HG03064 (cell line): ENCODE results near the gene IQCN.

Source experiments
- ATAC-seq: cut with Tn5 transposase; IDR thresholded peaks from one replicate; pipeline ENCODE4 v1.9.1; 2021; ENCODE audit warnings: low read depth; ENCODE audit not compliant: unreplicated experiment

Gene IQCN, protein sequence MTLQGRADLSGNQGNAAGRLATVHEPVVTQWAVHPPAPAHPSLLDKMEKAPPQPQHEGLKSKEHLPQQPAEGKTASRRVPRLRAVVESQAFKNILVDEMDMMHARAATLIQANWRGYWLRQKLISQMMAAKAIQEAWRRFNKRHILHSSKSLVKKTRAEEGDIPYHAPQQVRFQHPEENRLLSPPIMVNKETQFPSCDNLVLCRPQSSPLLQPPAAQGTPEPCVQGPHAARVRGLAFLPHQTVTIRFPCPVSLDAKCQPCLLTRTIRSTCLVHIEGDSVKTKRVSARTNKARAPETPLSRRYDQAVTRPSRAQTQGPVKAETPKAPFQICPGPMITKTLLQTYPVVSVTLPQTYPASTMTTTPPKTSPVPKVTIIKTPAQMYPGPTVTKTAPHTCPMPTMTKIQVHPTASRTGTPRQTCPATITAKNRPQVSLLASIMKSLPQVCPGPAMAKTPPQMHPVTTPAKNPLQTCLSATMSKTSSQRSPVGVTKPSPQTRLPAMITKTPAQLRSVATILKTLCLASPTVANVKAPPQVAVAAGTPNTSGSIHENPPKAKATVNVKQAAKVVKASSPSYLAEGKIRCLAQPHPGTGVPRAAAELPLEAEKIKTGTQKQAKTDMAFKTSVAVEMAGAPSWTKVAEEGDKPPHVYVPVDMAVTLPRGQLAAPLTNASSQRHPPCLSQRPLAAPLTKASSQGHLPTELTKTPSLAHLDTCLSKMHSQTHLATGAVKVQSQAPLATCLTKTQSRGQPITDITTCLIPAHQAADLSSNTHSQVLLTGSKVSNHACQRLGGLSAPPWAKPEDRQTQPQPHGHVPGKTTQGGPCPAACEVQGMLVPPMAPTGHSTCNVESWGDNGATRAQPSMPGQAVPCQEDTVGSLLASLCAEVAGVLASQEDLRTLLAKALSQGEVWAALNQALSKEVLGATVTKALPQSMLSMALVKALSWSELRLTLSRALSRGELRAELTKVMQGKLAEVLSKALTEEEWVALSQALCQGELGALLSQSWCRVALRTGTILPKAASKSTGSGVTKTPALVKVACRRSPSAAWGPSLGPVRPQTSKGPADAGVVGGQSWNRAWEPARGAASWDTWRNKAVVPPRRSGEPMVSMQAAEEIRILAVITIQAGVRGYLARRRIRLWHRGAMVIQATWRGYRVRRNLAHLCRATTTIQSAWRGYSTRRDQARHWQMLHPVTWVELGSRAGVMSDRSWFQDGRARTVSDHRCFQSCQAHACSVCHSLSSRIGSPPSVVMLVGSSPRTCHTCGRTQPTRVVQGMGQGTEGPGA (N-terminal part only)

DNA sequence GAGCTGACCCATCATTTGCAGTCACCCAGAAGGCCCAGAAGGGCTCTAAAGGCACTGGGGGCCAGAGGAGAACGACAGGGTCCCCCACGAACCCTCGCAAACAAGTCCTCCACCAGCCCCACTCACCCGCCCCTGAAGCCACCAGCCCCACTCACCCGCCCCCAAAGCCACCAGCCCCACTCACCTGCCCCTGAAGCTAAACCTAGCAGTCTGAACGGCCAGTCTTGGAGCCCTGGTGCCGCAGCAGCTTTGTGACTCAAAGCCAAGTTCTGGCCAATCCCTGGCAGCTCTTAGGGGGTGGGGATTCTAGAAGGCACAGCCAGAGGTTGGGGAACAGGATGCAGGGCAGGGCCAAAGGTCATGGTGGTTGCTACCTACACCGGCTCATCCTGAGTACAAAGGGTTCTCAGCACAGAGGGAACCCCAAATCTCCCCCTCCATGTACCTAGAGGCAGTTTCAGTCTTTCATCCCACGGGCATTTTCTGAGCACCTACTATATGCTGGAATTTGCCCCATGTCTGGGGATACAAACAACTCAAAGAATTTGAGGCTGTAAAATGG lies at the start of gene IQCN:
Gene IQCN, minus strand, starts transcription at position 234 of the 562 bp plus-strand sequence. CDS start 4,974 bp downstream, outside the sequence.
- ATAC-seq: no peak

DNA sequence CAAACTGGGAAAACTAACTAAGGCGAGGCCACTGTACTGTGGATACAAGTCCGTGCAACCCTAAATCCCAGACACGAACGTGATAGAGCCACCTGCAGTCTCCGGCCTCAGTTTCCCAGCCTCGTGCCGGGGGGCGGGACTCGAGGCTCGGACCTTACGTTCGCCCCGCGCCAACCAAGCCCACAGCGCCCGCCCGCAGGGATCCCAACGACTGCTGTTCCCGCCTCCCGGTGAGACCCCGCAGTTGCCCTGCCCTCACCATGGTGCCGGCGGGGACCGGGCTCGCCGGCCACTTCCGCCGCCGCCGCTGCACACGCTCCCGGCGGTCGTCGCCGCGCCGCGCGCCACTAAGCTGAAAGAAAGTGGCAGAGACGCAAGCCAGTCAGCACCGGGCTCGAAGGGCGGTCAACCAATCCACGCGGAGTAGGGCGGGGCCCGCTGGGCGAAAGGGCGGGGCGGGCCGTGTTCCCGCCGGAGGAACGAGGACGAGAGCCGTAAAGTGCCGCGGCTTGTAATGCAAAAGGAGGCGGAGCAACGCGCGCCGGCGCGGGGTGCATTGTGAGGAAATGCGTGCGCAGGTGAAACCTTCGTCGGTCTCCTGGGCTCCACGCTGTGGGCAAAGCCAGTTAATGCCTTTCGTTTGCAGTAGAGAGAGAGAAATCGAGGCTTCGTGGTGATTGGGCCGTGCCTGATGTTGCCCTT lies 48.7 kb upstream of the IQCN start, which contains the start of gene LSM4:
Gene LSM4, minus strand, starts transcription at position 318 of the 702 bp plus-strand sequence. Its CDS starts 56 bp downstream, at position 262.
- peak; percentile 60 for ATAC-seq

DNA sequence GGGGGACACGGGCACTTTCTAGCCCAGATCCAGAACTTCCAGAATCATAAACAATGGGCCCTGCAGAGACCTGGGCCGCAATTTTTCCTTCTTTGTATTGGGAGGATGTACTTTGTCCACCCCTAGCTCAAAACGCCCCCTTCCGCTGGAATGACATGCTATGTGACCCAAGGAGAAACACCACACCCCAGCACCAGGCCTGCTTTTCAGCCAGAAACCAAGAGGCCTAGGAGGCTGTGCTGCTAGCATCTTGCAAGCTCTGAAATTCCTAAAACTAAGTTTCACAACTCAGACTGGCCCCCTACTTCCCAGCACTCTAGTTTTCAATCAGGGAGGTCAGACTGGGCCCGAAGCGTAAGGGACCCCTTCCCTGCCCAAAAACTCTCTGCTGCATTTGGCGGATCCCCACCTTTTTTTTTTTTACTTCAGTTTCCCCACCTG lies 48.1 kb upstream of the IQCN start:
- ATAC-seq: no peak

DNA sequence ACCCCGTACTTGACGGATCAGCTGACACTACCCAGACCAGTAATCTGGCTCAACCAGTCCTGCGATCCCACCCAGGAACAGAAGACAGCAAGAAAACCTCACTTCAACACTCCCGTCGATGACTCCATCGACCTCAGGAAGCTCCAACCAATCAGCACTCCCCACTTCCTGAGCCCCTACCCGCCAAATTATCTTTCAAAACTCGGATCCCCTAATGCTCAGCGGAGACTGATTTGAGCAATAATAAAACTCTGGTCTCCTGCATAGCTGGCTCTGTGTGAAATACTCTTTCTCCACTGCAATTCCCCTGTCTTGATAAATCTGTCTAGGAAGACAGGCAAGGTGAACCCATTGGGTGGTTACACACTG lies 47.5 kb upstream of the IQCN start:
- no peak for ATAC-seq

DNA sequence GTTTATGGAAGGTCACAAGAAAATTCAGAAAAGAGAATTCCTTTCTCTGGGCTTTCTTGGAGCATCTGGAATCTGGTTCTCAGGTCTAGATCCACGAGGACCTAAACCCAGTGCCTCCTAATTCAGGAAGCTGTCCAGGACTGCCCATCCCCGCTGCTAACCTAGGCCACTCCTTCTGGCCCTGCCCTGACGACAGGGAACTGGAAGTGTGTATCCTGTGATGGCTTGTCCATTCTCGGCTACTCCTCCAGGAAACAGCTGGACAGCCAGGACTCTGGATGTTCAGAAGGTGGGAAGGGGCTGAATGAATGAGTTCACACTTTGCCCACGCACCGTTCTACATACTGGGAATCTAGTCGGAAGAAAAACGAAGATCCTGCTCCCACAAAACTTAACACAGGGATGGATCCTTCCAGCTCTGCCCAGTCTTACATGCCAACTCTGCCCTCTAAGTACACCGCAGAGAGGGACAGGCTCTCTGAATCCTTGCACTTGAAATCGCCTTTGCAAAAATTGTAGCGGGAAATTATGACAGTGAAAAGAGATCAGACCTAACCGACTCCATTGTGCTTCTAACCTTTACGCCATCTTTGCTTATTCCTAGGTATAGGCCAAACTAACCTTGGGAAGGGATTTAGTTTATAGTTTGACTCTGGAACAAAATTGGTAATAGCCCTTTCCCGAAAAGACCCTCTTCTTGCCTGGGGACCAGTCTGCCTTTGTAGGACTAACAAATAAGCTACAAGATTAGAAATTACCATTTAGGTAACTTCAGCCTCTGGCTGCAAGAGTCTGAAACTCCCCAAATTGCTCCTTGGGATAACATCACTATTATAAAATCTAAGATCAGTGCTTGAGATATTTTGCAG lies 46.8 kb upstream of the IQCN start:
- no peak for ATAC-seq

DNA sequence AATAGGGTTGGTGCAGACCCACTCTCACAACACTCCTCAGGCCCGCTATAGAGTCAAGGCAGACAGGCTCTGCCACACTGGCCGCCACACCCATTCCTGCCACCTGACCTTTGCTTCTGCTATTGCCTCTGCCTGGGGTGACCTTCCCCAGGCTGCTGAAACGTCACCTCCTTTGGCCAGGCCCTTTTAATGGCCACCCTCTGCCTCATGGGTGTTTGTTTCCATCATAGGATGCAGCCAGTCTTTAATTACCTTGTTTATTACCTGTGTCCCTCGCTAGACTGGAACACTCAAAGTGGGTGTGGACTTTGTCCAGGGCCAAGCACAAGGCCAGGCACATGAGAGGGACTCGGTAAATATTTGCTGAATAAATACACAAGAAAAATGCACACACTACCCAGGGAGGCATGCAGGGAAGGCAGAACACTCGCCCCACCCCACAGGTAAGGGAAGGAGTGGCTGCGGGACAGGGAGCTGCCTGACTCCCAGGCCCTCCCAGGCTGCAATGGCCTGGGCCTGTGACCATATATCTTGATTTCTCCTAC lies 45.4 kb upstream of the IQCN start:
- ATAC-seq: no peak

DNA sequence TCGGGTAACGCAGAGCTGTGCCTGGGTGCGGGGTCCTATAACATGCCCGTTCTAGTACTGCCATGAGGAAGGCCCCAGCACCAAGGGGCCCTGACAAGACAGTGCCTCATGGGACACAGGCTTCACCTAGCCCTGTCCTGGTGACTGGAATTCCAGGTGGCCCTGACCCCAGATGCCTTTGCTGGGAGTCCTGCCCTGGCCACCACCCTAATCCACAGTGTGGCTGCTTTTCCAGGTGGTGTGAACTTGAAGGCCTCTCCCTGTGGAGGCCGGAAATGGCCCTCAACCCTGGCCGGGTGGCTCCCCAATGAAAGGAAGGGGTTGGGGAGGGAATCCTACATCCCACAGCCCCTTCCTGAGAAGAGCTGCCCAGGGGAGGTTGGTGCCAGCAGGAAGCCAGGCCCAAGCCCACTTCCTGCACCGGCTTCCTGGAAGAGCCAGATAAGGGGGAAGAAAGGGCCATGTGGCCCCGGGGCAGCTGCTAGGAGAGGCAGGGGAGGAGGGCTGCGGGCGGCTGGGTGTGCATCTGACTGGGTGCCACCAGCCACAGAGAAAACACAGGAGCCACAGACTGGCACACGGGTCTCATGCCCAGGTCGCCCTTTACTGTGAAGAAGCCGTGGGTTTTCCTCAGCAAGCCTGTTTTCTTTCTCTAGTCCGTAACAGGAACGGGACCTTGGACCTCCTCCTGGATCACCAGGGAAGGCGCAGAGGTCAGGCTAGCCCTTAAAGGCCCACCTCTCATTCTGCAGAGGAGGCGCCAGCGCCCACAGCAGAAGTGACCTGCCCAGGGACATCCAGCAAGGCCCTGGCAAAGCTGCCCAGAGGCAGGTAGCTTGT lies 43.9 kb upstream of the IQCN start:
- ATAC-seq: no peak

DNA sequence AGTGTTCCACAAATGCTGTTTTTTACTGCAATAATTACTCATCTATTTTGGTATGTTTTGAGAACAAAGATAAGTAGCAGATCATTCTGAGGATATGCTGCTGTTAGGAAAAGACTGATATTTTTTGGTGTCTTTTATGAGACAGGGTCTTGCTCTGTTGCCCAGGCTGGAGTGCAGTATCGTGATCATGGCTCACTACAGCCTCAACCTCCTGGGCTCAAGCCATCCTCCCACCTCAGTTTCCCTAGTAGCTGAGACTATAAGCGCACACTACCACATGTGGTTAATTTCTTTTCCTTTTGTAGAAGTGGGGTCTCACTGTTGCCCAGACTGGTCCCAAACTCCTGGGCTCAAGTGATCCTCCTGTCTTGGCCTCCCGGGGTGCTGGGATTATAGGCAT lies 39.1 kb upstream of the IQCN start:
- ATAC-seq: no peak

DNA sequence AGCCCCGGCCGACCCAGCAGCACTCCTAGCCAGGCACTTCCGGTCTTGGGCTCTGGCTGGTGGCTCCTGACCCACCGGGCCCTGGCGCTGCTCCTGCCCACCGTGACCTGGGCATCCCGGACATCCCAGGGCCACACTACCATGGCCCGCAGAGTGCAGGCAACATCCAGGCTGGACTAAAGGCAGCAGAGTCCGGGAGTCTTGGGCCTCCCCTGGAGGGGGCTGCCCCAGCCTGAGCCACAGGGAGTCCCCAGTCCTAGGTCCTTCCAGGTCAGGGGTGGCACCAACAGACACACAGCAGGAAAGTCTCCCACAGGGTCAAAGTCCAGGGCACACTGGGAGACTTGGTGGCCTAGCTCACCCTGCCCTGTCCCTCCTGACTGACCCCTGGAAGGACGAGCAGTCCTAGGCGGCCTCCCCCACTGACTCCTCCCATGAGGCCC lies 37.9 kb upstream of the IQCN start:
- ATAC-seq: no peak

DNA sequence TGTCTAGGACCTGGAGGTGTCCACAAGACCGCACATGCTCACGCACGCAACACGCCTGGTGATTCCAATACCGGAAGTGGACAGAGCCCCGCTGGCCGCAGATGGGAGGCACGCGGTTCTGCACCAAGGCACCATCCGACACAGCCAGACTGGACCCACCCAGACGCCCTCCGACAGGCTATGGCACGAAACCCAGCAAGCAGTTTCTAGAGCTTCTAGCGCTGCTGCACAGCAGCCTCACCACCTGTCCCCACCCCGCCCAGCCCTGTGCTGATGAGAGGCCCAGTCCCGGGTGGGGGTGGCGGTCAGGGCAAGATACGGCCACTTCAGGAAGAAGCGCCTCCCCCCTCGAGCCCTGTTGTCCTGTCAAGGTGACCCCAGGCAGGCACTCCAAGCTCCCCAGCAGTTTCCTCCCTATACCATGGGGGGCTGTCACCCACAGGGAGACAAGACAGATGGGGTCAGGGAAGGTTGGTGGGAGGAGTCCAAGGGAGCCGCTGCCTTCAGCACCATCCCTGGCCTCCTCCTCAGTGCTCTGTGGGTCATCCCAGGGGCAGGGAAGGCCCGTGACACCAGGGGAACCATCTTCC lies 37.3 kb upstream of the IQCN start:
- ATAC-seq: no peak

DNA sequence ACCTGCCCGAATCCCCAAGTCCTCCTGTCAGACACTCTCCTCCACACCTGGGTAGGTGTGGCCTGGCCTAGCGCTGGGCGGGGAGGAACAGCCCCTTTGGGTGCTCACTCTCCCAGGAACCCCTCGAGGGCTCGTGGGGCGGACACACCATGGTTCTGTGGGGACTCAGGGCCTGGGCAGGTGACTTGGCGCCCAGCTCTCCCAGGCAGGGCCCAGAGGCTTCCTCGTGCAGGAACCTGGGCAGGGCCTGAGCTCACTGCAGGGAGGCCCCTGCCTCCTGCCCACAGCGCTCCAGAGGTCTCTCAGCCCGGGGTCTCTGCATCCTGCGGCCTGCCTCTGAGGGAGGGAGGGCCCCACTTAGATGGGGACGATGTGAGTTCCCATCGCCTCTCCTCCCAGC lies 36.7 kb upstream of the IQCN start:
- ATAC-seq: no peak

DNA sequence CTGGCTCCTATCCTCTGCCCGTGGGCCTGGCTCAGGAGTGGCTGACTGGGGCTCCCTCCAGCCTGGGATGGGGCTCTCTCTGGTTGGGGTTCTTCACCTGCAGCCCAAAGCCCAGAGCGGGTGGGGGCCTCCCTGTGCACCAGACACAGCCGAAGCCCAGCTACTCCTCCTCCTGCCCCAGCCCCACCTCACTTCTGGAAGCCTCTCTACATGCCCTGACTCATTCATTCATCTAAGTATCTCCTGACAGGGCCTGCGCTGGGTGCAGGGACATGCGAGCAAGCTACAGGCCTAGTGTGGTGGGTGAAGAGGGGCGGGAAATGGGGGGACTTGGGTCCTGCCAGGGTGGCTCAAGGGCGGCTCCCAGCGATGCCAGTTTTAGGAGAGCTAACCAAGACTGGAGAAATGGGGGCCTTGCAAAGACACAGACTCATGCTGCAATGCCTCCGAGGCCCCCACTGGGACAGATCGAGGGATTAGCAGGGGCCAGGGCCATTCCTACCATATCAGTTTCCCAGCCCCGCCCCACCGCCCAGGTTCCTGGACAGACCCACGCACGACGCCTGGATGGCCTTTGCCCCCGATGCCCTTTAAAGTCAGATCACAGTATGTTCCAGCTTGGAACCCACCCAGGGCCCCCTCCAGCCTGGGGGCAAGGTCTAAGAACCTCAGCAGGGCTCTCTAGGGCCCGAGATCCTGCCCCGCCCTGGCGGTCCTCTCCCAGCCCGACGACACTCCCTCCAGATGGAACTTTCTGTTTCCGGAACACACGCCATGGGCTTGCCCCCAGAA lies 36.1 kb upstream of the IQCN start:
- no peak for ATAC-seq

DNA sequence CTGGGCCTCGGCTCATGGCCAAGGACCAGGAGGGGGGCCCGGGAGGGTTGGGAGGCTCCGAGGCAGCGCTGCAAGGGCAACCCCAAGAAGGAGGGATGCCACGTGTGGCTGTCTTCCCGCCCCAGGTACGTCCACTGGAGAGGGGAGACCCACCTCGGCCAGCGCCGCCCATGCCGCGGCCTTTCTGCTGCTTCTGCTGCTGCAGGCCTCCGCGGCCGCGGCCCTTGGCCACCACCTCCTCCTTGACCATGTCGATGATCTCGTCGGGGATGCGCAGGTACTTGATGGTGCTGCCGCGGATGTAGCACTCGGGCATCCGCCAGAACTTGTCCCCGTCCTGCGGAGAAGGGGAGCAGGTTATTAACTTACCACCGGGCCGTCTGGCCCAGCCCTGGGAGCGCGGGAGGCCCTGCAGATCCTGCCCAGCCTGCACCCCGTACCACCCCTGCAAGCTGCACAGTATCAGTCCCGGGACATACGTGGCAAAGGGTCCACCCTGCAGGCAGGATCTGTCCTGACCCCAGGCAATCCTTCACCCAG lies 35.3 kb upstream of the IQCN start:
- no peak for ATAC-seq

DNA sequence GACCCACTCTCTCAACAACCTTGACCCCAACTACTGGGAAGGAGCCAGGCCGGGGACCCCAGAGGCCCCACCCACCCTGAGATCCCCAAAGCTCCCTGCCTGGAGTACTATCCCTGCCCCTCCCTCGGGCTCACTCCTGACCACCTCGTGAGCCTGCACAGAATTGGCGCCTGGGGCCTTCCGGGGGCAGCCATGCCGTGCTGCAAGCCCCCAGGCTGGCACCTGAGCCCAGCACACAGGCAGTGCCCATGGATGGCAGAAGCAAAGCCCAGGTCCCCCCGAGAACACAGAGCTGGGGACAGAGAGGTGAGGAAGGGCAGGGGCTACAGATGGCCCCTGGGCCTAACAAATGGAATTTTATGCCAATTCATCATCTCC lies 34.7 kb upstream of the IQCN start:
- ATAC-seq: no peak

DNA sequence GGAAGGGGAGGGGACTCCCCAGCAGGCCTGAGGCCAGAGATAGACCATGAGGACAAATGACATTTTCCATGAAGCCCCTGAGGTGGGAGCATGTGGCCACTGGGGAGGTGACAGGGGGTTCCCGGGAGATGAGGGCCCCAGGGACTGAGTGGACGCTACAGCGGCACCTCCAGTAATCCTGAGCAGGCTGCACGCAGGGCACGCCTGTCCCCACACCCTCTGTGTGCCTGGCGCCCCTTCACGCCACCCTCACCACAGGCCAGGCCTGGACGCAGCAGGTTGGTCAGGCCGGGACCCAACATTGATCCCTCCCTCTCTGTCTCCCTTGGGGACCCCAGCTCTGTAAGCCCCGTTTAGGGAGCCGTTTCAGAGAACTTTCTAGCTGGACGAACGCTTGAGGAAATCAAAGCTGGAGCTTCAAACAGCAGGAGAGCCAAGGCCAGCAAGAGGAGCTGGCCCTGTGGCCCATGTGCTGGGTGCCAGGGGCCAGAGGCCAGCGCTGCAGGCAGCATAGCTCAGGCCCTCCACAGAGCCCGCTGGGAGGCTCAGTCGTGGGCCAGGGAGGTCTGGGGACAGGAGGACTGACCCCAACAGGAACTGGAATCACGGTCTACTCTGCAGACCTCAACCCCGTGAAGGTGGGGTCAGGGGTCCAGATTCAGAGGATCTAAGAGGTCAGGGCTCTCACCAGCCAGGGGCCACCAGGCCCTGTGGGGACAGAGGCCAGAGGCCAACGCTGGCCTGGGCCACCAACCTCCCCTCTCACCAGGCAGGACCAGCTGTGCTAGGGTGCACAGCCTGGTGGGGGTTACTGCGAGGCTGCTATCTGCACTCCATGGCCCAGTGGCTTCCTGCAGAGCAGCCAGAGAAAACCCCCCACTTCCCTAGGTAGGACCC lies 34.0 kb upstream of the IQCN start:
- ATAC-seq: no peak
